Spleen (tissue), 7 donors: ENCODE data around the gene ATP5F1E.

Source experiments
- POLR2A ChIP-seq, 3 donors: fragments of 450-650 bp; IDR thresholded peaks; one replicate each; pipeline ENCODE4 v1.5.1; 2017; ENCODE audit warnings: antibody characterized with exemption in 3 of 3, mild to moderate bottlenecking in 1 of 3
- POLR2AphosphoS5 ChIP-seq, 3 donors: sonication (generic); formaldehyde crosslinking; IDR thresholded peaks; one replicate each; pipeline ENCODE4 v1.5.1; 2017; ENCODE audit warnings: antibody characterized with exemption in 3 of 3
- TF ChIP-seq, protein P1 (sequence below), 11 experiments: fragments of 200-600 bp in 7 of 11; fragments of 450-650 bp in 4 of 11; sonication (generic) in 4 of 11; IDR thresholded peaks in 8 of 11; conservative IDR thresholded peaks in 3 of 11; 1 replicate in 7 of 11; 2 replicates in 4 of 11; pipeline versions ENCODE4 v1.4.0 to v1.8.0; 2016 to 2021; ENCODE audit warnings: antibody characterized with exemption in 11 of 11, inconsistent platforms in 4 of 11, mild to moderate bottlenecking in 1 of 11
- donor health status: DM: no; HTN: no; CAD: no; lungs with moderate emphysema.
- donor health status: DM: no; HTN: no; CAD: no.
- donor health status: DM: no; HTN: no; CAD: no.

DNA sequence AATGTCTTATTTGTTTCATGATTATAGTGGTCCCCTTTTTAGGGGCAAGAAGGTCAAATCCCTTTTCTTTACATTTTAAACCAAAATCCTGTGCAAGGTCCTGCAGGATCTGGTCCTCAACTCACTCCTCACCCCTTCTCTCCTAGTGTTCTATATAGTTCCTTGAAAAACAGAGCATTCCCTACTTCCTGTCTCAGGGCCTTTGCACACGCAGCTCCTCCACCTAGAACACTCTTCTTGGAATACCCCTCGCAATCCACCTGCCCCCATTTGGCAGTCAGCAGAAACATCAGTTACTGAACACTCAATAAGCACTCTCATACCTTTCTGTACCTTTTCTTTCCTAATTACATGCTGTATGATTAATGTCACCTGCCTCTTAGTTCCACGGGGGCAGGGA is 3.2 kb upstream of the ATP5F1E start:
- no peak for TF ChIP-seq POLR2A (IDR thresholded peaks at IDR 0.05)
- TF ChIP-seq, protein P1, sequence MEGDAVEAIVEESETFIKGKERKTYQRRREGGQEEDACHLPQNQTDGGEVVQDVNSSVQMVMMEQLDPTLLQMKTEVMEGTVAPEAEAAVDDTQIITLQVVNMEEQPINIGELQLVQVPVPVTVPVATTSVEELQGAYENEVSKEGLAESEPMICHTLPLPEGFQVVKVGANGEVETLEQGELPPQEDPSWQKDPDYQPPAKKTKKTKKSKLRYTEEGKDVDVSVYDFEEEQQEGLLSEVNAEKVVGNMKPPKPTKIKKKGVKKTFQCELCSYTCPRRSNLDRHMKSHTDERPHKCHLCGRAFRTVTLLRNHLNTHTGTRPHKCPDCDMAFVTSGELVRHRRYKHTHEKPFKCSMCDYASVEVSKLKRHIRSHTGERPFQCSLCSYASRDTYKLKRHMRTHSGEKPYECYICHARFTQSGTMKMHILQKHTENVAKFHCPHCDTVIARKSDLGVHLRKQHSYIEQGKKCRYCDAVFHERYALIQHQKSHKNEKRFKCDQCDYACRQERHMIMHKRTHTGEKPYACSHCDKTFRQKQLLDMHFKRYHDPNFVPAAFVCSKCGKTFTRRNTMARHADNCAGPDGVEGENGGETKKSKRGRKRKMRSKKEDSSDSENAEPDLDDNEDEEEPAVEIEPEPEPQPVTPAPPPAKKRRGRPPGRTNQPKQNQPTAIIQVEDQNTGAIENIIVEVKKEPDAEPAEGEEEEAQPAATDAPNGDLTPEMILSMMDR (IDR thresholded peaks at IDR 0.05 in 8 of 11, conservative IDR thresholded peaks at IDR 0.05 in 3 of 11), result no peak
- no peak for TF ChIP-seq POLR2AphosphoS5 (IDR thresholded peaks at IDR 0.05)
